ENCODE results near the gene NT5M.

The NT5M gene

DNA sequence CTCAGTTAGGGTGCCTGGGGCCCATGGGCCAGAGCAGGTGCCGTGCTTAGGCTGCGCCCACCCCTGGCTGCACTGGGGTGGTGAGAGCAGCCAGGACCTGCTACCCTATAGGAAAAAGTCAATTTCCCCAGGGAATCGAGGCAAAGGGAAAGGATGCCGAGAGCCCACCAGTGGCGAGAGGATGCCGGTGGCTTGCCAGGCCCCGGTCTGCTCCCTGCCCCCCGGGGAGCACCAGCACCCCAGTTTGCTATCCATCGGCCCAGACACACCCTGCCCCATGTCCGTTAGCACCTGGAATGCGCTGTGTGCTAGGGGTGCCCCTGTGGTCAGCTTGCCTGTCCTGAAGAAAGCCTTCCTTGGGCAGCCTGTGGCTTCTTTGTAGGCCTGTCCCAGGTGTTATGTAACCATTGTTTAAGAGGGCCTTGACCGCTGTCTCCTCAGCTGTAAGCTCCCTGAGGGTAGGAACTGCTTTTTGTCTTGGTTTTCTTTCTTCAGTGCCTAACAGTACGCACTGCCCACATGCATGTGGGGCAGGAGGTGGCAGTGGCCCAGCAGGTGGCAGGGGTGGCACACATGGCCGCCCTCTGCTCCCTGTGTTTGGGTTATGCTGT lies 40.8 kb downstream of the NT5M start:
- no peak for DNase-seq (ENCODE audit: low read depth)

DNA sequence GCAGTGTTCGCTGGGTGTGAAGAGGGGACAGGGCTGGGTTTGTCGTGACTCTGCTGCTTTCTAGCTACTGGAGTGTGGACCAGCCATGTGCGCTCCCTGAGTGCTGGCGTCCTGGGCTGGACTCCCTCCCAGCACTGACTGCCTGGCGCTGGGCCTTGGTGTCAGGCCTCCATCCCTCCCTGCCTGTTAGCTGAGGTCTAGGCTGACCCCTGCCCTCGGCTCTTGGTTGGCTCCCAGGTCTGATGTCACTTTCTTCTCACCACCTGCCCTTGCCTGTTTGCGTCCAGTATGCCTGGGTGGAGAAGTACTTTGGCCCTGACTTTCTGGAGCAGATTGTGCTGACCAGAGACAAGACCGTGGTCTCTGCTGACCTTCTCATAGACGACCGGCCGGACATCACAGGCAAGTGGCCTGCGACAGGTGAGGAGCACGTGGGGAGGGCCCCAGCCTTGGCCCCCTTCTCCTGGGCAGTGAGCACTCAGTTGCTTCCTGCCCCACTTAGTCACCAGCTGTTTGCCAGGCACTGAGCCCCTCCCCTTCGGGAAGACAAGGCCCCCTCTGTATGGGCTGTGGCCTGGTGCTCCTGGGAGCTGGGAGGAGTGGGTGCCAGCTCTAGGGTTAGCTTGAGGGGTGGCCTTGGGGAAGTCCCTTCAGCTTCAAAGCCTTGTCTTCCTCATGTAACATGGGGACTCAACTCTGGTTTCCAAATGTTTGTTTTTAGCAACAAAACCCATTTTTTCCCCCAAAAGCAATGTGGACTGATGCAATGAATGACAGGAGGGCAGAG lies 41.5 kb downstream of the NT5M start:
- no peak for DNase-seq (ENCODE audit: low read depth)

DNA sequence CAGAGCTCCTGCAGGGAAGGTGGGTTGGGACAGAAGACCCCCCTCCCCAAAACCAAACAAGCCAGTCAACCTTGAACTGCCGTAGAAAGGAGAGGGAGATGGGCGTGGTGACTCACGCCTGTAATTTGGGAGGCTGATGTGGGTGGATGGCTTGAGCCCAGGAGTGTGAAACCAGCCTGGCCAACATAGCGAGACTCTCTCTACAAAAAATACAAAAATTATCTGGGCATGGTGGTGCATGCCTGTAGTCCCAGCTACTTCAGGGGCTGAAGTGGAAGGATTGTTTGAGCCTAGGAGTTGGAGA lies 42.1 kb downstream of the NT5M start:
- no peak for DNase-seq (ENCODE audit: low read depth)

DNA sequence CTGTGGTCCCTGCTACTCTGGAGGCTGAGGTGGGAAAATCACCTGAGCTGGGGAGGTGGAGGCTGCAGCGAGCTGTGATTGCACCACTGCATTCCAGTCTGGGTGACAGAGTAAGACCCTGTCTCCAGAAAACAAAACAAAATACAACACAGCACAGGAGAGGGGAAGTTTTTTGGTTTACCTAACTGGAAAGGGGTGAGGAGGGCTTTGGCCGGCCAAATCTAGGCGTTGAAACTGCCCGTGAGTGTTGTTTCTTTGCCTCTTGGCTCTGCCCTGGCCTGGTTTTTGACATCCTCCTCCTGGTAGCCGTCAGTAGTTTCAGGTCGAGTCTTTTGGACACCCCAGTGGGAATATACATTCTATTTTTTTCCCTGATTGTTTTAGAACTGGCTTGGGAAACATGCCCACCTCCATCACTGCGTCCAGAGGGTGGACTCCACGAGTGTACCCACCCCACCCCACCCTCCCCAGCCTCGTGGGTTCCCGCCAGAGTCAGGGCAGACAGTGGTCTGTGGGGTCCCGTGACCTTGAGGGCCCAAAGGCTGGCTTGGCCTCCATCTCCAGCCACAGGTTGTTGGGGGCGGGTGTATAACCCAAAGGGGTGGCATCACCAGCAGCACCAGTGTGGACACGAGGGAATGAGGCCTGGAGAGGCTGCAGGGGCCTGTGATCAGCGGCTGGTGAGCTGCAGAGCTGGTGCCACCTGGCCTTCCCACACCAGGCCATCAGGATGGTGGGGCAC lies 42.7 kb downstream of the NT5M start:
- DNase-seq (ENCODE audit: low read depth), result no peak

DNA sequence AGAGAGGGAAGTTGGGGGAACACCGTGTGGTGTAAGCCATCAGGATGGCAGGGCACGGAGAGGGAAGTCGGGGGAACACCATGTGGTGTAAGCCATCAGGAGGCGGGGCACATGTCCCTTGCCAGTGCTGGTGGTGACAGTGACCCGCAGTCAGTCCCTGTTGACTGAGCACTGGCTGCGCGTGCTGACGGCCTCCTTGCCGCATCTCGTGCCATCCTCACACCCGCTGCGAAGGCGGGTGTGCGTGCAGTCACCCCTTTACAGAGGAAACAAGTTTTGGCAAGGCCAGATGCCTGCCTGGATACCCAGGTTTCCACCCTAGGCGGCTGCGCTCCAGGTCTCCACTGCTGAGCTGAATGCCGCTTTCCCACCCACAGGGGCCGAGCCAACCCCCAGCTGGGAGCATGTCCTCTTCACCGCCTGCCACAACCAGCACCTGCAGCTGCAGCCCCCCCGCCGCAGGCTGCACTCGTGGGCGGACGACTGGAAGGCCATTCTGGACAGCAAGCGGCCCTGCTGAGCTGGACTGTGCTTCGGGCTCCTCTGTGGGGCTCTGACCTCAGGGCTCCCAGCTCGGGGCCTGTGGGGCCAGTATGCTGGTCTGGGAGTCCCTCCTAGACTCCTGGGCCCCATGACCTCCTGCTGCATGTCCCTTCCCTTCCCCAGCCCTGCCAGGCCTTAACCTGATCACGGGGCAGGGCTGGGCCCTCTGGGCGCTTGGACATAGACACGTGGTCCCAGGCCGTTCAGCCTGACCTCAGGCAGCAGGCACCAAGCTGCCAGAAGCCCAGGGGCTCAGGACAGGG lies 43.5 kb downstream of the NT5M start:
- DNase-seq (ENCODE audit: low read depth), result no peak

DNA sequence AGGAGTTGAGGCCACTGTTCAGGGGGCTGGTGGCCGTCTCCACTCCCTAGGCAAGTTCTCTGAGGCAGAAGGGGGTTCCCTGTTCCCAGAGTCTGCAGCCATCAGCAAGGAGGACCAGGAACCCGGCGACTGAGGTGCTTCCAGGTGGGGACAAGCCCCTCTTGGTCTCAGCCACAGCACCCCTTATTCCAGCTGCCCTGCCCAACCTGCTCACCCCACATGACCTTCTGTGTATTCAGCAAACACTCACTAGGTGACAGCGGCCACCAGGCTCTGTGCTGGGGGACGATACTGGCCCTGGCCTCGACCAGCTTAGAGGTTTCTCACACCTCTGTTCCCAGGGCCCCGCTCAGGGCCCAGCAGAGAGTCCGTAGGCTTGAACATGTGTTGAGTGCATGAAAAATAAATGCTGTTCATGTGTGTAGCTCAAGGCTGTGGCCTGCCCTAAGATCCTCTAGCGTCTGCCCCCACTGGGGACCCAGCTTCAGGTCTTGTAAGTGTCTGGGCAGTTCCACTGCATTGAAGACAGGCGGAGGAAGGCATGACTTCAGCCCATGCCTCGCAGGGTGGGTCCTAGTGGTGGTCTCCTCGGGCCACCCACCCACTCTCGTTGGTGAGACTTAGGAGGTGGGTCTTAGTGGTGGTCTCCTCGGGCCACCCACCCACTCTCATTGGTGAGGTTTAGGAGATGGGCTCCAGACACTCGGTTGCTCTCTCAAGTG lies 44.2 kb downstream of the NT5M start:
- no peak for DNase-seq (ENCODE audit: low read depth)

DNA sequence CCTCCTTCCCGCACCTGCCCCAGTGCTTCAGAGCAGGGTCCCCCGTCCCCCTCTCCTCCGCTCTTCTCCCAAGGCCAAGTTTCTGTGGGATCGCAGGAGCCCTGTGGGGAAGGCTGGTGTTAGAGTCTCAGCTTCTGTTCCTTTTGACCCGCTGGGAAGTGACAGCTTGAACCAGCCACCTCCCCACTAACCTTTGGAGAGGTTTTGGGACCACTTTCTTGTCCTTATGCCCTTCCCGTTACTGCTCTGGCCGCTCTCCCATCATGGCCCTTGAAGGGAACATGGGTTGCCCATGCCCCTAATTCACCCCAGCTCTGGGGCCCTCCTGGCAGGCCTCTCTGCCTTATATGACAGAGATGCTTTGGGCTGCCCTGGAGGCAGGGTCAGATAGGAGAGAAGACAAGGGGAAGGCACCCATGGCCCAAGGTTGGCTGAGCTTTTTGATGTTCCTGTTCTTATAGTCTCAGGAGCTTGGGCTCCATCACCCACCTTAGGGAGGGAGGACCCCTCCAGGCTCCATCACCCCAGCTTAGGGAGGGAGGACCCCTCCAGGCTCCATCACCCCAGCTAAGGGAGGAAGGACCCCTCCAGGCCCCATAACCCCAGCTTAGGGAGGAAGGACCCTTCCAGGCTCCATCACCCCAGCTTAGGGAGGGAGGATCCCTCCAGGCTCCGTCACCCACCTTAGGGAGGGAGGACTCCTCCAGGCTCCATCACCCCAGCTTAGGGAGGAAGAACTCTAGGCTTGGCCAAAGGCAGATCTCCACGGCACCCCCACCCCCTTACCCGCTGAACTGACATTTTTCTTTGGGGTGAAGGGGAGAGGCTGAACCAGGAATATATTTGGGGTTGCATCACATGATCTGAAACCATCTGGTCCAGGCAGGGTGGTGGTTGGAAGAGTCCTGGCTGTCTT lies 45.0 kb downstream of the NT5M start:
- DNase-seq (ENCODE audit: low read depth), result no peak

DNA sequence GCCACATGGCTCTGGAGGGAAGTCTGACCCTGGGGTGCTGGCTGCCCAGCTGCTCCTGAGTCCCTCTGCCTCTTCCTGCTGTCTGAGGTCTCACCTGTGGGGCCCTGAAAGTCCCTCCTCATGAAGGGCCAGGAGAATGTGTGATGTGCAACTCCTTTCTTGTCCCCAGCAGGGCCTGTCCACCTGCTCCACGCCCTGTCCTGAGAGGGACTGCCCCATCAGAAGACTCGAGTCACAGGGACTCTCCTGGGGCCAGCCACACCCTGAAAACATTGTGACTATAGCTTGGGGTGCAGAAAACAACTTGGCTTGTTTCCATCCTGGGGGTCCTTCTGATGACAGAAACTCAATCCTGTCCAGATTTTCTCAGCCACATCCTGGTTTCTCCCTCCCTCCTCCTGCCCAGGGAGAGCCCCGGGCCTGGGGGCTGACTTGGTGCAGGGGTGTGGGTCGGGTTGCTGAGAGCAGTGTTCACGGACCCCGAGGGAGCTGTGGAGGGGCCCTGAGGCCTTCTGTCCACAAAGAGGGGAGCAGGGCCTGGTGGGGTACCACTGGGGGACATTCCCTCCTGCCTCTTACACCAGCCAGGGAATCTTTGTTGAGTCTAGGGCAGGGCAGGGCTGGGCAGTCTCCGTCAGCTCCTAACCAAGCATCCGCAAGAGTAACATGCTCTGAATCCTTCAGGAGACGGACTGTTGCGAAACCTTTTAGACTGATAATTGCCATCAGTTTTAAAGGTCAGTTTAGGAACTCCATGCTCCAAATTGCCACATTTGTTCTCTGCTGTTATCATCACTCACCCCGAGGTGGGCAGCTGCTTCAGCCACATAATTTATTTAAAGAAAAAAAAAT lies 45.9 kb downstream of the NT5M start:
- DNase-seq (ENCODE audit: low read depth), result no peak

DNA sequence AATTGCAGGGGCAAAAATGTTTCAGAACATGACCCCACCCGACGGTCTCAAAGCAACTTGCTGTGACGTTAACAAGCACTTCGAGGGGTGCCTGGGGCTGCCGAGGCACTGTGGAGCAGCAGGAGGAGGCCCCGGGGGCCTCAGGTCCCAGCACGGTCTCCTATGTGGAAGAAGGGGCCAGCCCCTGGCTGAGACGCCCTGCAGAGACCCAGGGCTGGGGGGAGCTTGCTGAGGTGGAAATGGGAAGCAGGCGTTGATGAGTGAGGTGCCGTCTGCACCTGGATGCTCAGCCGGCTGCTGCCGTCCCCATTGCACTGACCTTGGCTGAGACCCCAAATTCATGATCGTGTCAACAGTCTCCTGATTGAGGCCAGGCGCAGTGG lies 46.5 kb downstream of the NT5M start:
- DNase-seq (ENCODE audit: low read depth), result no peak

DNA sequence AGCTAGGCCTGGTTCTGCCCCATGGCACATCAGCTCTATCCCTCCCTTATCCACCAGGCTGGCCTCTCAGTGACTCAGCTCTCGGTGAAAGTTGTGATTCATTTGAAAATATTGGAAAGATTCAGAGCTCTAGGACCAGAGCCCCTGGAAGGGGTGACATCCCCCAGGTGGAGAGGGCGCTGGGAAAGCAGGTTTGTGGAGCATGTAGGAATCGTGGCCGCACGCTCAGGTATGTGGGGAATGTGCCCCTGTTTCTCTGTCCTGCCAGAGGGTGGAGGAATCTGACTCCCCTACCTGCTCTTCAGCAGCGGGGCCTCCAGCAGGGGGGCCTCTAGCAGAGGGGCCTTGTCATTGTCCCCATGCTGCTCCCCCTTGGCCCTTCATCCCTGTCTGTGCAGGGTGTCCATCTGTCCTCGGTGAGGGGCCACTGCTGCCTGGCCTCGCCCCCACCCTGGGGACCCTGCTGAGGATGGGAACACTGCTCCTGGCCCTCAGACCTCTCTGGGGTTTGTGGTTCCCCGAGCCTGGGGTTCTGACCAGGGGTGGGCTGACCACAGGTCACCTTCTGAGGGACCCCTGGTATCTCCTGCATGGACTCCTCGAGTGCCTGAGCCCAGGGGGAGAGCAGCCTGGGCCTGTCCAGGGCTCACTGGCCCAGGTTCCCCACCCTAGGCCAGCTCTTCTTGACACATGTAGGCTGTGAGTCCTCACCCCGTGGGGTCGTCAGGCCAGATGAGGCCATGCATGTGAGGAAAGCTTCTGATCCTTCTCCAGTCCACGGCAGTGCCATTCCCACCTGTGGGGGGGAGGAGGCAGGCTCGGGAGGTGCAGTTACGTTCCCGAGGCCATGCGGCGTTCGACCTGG lies 47.5 kb downstream of the NT5M start:
- DNase-seq (ENCODE audit: low read depth), result peak; percentile 72

DNA sequence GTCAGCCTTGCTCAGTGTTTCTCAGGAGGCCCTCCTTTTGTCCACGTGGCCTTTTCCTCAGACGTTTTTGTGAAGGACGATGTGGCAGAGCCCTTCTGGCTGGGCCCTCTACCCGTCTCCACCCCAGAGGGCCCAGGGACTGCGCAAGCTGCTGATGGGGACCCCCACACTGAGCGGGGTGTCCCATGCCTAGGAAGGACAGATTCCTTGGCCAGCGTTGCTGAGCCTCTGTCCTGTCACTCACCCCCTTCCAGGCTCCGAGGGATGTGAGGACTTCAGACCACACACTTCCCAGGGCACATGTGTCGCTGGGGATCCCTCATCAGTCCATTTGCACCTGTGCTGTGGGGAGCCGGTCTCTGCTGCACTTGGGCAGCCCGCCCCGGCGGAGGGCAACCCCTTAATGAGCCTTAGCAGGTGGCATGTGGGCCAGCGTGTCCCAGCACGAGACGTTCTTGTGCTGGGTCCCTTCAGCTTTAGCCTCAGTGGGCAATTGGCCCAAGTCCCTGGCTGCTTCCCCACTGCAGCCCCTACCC lies 48.3 kb downstream of the NT5M start:
- no peak for DNase-seq (ENCODE audit: low read depth)

DNA sequence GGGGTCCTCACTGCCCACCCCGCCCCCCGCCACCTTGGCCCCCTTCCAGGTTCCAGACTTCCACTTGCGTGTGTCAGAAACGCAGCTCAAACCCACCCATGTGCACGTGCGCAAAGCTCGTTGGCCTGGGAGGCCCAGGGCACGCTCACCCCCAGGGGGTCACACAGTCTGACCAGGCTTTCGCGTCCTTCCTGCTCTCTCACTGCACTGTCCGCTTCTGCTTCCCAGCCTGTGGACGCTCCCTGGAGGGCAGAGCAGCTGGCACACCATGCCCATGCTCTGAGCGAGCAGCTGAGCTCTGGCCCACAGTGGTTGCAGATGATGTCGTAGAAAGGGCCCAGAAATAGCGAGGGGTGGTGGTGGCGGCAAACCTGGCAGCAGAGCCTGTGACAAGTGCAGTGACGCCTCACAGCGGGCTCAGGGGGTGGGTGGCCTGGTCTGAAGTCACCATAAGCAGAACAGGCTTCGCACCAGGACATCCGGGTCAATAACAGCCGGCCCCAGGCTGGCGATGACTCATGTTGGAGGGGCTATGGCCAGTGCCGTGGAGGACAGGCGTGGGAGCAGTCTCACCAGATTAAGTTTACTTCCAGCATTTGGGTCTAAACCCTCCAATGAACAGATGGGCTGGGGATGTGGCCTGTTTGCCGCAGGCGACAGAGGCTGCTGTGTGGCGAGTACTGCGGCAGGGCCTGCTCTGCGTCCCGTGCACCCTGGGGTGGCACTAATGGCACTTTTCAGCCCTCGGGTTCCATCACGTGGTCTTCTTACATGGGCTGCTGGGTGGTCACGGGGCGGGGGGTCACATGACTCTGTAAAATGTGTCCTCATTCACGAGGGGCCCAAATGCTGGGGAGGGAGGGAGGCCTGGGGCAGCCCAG lies 49.0 kb downstream of the NT5M start:
- DNase-seq (ENCODE audit: low read depth), result peak; percentile 80

DNA sequence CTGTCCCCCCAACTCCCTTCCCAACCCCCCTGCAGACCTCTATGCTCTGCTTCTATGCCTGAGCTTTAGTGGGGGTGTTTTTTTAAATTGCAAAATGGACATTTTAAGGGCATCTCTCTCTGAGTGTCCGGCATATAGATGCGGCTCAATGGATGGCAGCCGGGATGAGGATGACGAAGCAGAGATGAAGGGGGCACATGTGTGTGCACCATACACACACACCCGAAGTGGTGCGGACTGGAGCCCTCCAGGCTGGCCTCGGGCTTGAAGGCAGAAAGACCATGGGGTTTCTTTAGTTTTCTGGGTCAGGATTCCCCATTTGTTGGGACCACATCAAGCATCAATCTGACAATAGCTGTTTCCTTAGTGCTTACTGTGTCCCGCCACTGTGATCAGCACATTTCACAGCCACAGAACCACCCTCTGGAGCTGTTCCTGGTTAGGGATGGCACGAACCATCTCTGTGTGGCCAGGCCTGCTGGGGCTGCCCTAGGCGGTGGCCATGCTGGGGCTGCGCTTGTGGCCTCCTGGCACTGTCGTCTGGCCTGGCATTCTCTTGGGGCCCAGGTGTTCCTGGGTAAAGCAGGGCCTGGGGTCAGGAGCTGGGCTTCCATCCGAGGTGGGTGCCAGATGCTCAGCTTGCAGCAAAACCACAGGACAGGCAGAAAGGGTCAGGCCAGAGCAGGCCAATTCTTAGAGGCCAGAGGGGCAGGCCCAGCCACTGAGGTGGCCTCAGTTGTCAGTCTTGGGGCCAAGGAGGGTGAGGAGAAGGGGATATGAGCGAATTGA lies 49.9 kb downstream of the NT5M start:
- DNase-seq (ENCODE audit: low read depth), result no peak

DNA sequence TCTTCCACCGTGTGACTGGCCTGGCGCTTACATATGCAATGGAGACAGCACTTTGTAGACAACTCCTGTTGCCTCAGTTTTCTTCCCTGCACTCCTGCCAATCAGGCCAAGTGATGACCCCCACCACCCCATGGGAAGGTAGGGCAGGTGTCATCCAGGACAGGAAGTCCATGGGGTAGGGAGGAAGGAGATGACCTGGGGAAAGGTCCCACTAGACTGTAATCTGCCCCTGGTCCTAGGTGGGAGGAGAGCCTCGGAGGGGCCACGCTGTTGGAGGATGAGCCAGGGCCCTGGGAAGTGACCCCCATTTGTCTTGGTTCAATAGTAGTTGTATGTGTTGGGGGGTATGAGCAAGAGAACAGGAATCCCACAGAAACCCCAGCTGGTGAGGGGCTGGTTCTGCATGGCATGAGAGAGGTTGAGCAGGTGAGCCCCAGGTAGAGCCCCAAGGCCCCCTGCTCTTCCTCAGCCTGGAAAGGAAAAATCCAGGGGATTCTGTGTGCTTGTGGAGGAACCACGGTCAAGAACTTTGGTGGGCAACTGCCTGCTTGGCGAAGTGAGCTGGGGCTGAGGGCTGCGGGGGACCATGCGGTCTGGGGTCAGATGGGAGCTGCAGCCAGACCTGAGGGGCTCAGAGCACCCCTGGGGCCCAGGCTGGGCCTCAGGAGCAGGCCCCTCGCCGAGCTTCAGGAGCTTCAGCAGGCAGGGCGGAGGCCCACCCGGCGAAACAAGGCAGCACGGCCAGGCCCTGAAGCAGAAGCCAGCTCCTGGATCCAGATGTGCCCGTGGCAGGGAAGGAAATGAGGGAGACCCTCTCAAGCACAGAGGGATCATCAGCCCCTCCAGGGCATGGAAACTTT lies 50.7 kb downstream of the NT5M start:
- no peak for DNase-seq (ENCODE audit: low read depth)

DNA sequence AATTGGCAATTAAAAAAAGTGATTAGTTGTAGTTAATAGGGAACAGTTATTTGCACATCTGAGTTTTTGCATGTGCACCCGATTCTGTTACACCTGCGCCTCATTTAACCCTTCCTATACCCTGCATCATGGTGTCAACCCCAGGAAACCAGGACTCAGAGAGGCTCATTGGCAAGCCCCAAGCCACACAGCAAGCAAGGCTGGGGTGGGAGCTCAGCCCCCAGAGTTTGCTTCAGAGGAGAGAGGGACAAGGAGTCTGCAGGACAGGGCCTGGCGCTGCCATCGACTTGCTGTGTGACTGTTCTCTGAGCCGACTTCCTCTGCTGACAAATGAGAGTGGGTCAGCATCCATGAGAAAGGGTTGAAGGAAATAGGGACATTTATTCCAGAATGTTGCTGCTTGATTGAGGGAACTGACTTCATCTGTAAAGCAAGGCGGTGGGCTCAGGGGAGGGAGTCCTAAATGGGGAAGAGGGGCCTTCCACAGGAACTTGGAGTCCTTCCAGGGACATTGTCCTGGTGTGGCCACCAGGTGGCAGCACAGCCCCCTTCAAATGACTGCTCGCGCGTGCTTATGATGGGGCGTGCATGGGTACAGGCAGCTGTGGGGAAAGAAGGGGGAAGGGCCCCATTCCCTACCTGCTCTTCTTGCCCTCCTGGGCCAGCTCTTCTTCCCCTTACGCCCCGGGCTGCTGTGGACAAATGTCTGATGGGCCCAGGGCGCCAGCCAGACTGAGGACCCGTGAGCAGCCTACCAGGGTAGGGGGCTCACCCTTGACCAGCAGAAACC lies 51.6 kb downstream of the NT5M start:
- peak; percentile 79 for DNase-seq (ENCODE audit: low read depth)

All from ELR (cell line).